CD4-positive, CD25-positive, alpha-beta regulatory T cell (primary cell): ENCODE measurements around the gene DYNC1I1. TPM values are rescaled to one million over a fixed set of nuclear protein-coding genes. Genes with fewer than 3 reads are reported as not detected.

Experiments
- ATAC-seq, 2 donors: fragments of 150-1000 bp; cut with Tn5 transposase; one replicate each; pipeline ENCODE4 v1.10.0; 2021; ENCODE audit warnings: low read depth in 2 of 2, moderate number of reproducible peaks in 2 of 2, moderate library complexity in 1 of 2
- DNase-seq, 3 donors: peaks; one replicate each; pipeline versions ENCODE4 v3.0.0 to v3.0.0-alpha.2; 2012 to 2022; ENCODE audit warnings: mixed read lengths in 1 of 3
- H3K27ac ChIP-seq: one replicate; pipeline ENCODE4 v1.7.0; 2013; ENCODE audit warnings: mild to moderate bottlenecking, low read length; ENCODE audit not compliant: insufficient read depth, poor library complexity, severe bottlenecking
- H3K27me3 ChIP-seq: one replicate; pipeline ENCODE4 v1.7.0; 2013; ENCODE audit warnings: low read length; ENCODE audit not compliant: control insufficient read depth, insufficient read depth
- H3K36me3 ChIP-seq: one replicate; pipeline ENCODE4 v1.7.0; 2013; ENCODE audit warnings: mild to moderate bottlenecking, low read length, moderate library complexity; ENCODE audit not compliant: control insufficient read depth, insufficient read depth
- H3K4me1 ChIP-seq: 2 replicates; pipeline ENCODE4 v1.7.0; 2013; ENCODE audit warnings: mild to moderate bottlenecking, low read length; ENCODE audit not compliant: insufficient read depth, control insufficient read depth, poor library complexity, severe bottlenecking
- H3K4me3 ChIP-seq: one replicate; pipeline ENCODE4 v1.7.0; 2013; ENCODE audit warnings: low read depth, mild to moderate bottlenecking, low read length, moderate library complexity
- H3K9me3 ChIP-seq, 2 experiments: 1 replicate in 1 of 2; 2 replicates in 1 of 2; pipeline ENCODE4 v1.7.0; 2013; ENCODE audit warnings: low read length in 2 of 2, mild to moderate bottlenecking in 1 of 2, moderate library complexity in 1 of 2; ENCODE audit not compliant: control insufficient read depth in 2 of 2
- H3K27ac Mint-ChIP-seq, 3 donors: one replicate each; pipeline ENCODE4 v1.8.0; 2020 to 2022; ENCODE audit warnings: mild to moderate bottlenecking in 3 of 3, mixed read lengths in 3 of 3, moderate library complexity in 2 of 3
- H3K27me3 Mint-ChIP-seq: one replicate; pipeline ENCODE4 v1.8.0; 2022; ENCODE audit warnings: mild to moderate bottlenecking, mixed read lengths
- H3K36me3 Mint-ChIP-seq: one replicate; pipeline ENCODE4 v1.8.0; 2020; ENCODE audit warnings: mixed read lengths
- H3K4me1 Mint-ChIP-seq, 4 donors: one replicate each; pipeline ENCODE4 v1.8.0; 2020 to 2022; ENCODE audit warnings: mixed read lengths in 4 of 4, mild to moderate bottlenecking in 1 of 4
- H3K4me3 Mint-ChIP-seq, 4 donors: one replicate each; pipeline ENCODE4 v1.8.0; 2020 to 2022; ENCODE audit warnings: mild to moderate bottlenecking in 4 of 4, mixed read lengths in 4 of 4, moderate library complexity in 3 of 4
- H3K9me3 Mint-ChIP-seq, 7 donors: one replicate each; pipeline ENCODE4 v1.8.0; 2020 to 2022; ENCODE audit warnings: mixed read lengths in 7 of 7, mild to moderate bottlenecking in 3 of 7, moderate library complexity in 2 of 7
- polyA plus RNA-seq, 4 donors: library from polyadenylated mRNA; unstranded; fragments of 300-500 nt; fragmentation: Illumina TruSeq; gene quantifications; one replicate each; pipeline ENCODE4 v1.2.3, GENCODE V29; 2021
- total RNA-seq: library from RNA; stranded (reverse); gene quantifications from one replicate; pipeline ENCODE4 v1.2.3, GENCODE V29; 2022

DYNC1I1 gene
- total and polyA plus RNA-seq, 5 donors from 2014 or later = not detected

DNA sequence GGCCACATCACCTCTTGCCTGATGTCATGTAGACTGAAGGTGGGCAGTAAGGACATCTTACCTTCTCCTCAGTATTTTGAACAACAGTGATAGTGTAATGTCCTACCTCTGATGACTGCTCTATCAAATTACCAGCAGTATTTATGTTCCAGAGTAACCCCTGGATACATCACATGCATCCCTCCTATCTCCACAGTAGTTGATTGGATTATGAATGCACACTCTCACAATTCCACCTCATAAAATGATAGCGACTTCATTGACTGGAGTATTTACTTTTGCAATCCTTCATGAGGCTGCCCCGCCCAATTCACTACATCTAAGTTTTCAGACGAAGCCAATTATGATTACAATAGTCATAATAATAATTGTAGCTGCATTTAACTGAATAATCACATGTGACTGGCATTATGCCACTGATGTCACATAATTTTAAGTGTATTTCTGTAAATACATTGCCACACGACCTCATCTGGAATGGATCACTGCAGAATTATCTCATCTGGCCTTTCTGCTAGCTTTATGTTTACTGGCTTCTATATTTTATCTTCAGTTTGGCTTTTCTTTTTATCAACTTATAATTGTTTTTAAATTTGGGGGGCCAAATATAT, 280.6 kb downstream of the DYNC1I1 start:
- no peak for DNase-seq
- no peaks in the 10 kb centered on the region for H3K36me3 Mint-ChIP-seq
- no peak overlapping the region for H3K27ac Mint-ChIP-seq
- Histone ChIP-seq H3K4me3 (no peak overlapping the region), H3K36me3 (no peaks in the 10 kb centered on the region), H3K9me3 (no peaks in the 10 kb centered on the region), H3K4me1 (no peaks in the 10 kb centered on the region), H3K27ac (no peak overlapping the region), H3K27me3 (peaks cover 2% of the 10 kb centered on the region)
- H3K4me1 Mint-ChIP-seq = no peaks in the 10 kb centered on the region
- peaks cover 0 to 3% (median 0%) of the 10 kb centered on the region in 7 donors for H3K9me3 Mint-ChIP-seq
- peaks cover 9% of the 10 kb centered on the region for H3K27me3 Mint-ChIP-seq
- H3K4me3 Mint-ChIP-seq = no peak overlapping the region
- no peak for ATAC-seq

DNA sequence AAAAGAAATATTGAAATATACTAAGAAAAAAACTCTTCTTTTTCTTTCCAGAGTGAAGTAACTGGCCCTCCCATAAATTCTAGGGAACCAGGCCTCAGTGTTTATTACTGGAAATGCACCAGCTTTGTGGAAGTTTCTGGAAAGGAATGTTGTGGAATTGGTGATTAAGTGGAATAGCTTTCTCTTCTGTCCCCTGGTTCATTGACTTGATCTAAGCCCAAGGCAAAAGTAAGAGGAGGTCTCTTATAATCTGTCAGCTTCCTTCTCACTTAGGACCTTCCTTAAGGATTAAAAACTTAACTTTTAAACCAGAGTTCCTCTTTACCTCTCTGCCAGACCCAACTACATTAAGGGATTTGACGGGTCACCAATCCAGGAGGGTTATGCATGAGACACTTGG, 283.4 kb downstream of the DYNC1I1 start:
- no peaks in the 10 kb centered on the region for H3K4me1 ChIP-seq
- ATAC-seq = no peak
- H3K4me1 Mint-ChIP-seq = no peaks in the 10 kb centered on the region
- H3K36me3 Mint-ChIP-seq = no peaks in the 10 kb centered on the region
- H3K9me3 ChIP-seq = no peaks in the 10 kb centered on the region
- H3K4me3 ChIP-seq = no peak overlapping the region
- H3K36me3 ChIP-seq = no peaks in the 10 kb centered on the region
- H3K27ac ChIP-seq = no peak overlapping the region
- peaks cover 9% of the 10 kb centered on the region for H3K27me3 Mint-ChIP-seq
- H3K9me3 Mint-ChIP-seq = peaks cover 0 to 2% (median 0%) of the 10 kb centered on the region in 7 donors
- H3K27ac Mint-ChIP-seq = no peak overlapping the region
- peaks cover 2% of the 10 kb centered on the region for H3K27me3 ChIP-seq
- DNase-seq = no peak
- no peak overlapping the region for H3K4me3 Mint-ChIP-seq

DNA sequence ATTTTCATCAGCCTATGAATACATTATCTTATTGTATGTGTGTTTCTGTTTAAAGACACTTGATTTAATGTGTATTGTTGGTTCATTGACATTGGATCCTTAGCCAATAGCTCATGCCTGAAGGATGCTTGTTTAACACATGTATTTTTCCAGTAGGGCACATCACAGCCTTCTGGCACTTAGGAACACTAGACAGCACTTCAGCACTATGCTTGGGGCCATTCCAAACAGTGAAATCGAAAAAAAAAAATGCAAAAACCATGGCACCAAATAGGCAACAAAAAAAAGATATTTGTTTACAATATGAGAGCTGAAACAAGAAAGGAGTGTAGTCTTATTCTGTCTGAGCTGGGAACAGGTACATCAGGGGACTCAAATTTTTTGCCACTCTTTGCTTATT, 286.7 kb downstream of the DYNC1I1 start:
- no peaks in the 10 kb centered on the region for H3K4me1 Mint-ChIP-seq

DNA sequence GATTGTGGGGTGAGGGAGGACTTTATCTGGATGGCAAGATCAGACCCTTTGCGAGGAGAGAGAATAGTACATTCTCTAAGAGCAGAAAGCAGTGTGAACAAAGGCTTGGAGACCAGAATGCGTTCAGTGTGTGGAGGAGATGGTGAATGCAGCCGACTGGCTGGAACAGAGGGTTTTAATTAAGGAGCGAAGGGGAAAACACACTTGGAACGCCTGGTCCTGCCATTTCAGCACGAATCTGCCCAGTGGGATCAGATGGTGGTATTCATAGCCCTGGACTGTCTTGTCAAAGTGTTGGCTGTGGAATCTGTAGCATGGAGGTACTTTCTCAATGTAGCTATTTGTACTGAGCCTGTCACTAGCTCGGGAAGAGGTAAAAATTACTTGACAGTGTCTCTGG, 288.7 kb downstream of the DYNC1I1 start:
- DNase-seq (no peak), ATAC-seq (no peak)
- no peaks in the 10 kb centered on the region for H3K4me1 Mint-ChIP-seq
- peaks cover 0 to 1% (median 0%) of the 10 kb centered on the region in 7 donors for H3K9me3 Mint-ChIP-seq
- no peak overlapping the region for H3K27ac ChIP-seq
- no peak overlapping the region for H3K4me3 ChIP-seq
- no peaks in the 10 kb centered on the region for H3K36me3 Mint-ChIP-seq
- H3K27me3 ChIP-seq = peaks cover 2% of the 10 kb centered on the region
- no peak overlapping the region for H3K27ac Mint-ChIP-seq
- H3K9me3 ChIP-seq = no peaks in the 10 kb centered on the region
- no peaks in the 10 kb centered on the region for H3K36me3 ChIP-seq
- H3K27me3 Mint-ChIP-seq = no peaks in the 10 kb centered on the region
- no peaks in the 10 kb centered on the region for H3K4me1 ChIP-seq
- H3K4me3 Mint-ChIP-seq = no peak overlapping the region

More for the DNA sequence above, 286.7 kb downstream of the DYNC1I1 start:
- H3K27me3 Mint-ChIP-seq = peaks cover 9% of the 10 kb centered on the region
- Histone ChIP-seq H3K4me1 (no peaks in the 10 kb centered on the region), H3K4me3 (no peak overlapping the region), H3K27ac (no peak overlapping the region), H3K27me3 (peaks cover 2% of the 10 kb centered on the region), H3K9me3 (no peaks in the 10 kb centered on the region), H3K36me3 (no peaks in the 10 kb centered on the region)
- ATAC-seq (no peak), DNase-seq (no peak)
- no peaks in the 10 kb centered on the region for H3K36me3 Mint-ChIP-seq
- no peak overlapping the region for H3K27ac Mint-ChIP-seq
- peaks cover 0 to 2% (median 0%) of the 10 kb centered on the region in 7 donors for H3K9me3 Mint-ChIP-seq
- H3K4me3 Mint-ChIP-seq = no peak overlapping the region

DNA sequence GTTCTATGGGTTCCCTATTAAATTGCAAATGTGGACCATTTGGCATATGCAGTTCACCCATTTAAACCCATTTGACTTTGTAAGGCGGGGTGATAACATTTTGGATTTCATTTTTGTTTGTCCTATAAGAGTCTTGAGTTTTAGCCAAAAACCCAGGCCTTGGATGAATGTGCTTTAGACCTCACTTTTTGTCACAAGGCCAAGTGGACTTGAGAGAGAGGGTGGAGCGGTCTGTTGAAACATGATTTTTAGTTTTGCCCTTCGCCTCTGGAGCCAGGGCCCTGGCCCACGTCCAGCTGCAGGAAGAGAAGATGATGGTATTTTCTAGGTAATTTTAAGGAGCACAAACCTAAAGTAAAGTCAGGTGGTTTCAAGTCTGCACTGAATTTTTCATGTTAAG, 289.5 kb downstream of the DYNC1I1 start:
- H3K4me1 ChIP-seq = no peaks in the 10 kb centered on the region
- no peak overlapping the region for H3K4me3 Mint-ChIP-seq
- DNase-seq = no peak
- ATAC-seq = no peak
- H3K4me1 Mint-ChIP-seq = no peaks in the 10 kb centered on the region
- peaks cover 2% of the 10 kb centered on the region for H3K27me3 ChIP-seq
- no peak overlapping the region for H3K4me3 ChIP-seq
- H3K27ac ChIP-seq = no peak overlapping the region
- no peaks in the 10 kb centered on the region for H3K36me3 Mint-ChIP-seq
- H3K27me3 Mint-ChIP-seq = peaks cover 3% of the 10 kb centered on the region
- H3K27ac Mint-ChIP-seq = peak overlapping the region in 1 of 3 donors; percentile 75
- H3K9me3 Mint-ChIP-seq = peaks cover 0 to 1% (median 0%) of the 10 kb centered on the region in 7 donors
- no peaks in the 10 kb centered on the region for H3K36me3 ChIP-seq
- no peaks in the 10 kb centered on the region for H3K9me3 ChIP-seq

DNA sequence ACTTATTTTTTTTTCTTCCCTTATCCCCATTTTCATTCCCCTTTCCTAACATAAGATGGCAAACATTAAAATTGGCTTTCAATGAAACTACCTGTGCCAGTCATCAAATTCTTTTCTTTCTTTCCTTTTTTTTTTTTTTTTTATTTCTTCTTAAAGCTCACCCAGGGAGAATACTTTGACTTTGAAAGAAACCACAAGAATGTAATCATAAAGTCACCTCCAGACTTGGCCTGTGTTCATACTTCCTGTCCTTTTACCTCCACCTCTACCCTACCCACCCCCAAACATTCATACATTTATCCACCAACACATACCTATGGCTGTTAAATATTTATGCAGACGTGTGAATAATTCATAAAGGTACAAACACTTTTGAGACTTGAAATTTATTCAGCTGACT, 295.0 kb downstream of the DYNC1I1 start:
- H3K9me3 ChIP-seq = no peaks in the 10 kb centered on the region
- no peaks in the 10 kb centered on the region for H3K4me1 Mint-ChIP-seq
- no peak for ATAC-seq

DNA sequence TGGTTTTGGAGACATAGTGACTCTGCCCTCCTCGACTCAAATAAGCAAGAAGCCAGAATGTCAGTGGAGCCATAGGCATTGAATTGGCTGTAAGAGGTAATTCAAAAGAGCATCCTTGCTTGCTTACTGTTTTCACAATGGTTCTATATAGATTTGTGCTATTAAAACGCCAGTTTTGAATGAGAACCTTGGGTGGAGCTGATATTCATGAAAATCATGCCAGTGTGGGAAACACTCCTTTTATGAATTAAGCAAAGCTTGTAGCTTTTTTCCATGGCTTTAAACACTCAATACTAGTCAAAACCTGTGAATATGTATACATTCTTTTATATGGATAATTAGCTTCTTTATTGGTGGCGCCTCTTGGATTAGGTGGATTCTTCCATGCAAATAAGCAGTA, 297.0 kb downstream of the DYNC1I1 start:
- Mint-ChIP-seq H3K4me3 (no peak overlapping the region), H3K4me1 (no peaks in the 10 kb centered on the region), H3K27ac (no peak overlapping the region), H3K36me3 (no peaks in the 10 kb centered on the region), H3K27me3 (peaks cover 36% of the 10 kb centered on the region), H3K9me3 (peaks cover 0 to 1% (median 0%) of the 10 kb centered on the region in 7 donors)
- Histone ChIP-seq H3K4me1 (no peaks in the 10 kb centered on the region), H3K36me3 (no peaks in the 10 kb centered on the region), H3K9me3 (no peaks in the 10 kb centered on the region), H3K27me3 (peaks cover 4% of the 10 kb centered on the region), H3K27ac (no peak overlapping the region), H3K4me3 (no peak overlapping the region)
- no peak for ATAC-seq
- DNase-seq = no peak

More for the DNA sequence above, 295.0 kb downstream of the DYNC1I1 start:
- Histone ChIP-seq H3K4me3 (no peak overlapping the region), H3K36me3 (no peaks in the 10 kb centered on the region), H3K27ac (no peak overlapping the region), H3K4me1 (no peaks in the 10 kb centered on the region), H3K27me3 (peaks cover 6% of the 10 kb centered on the region)
- Mint-ChIP-seq H3K9me3 (peaks cover 0 to 1% (median 0%) of the 10 kb centered on the region in 7 donors), H3K27ac (no peak overlapping the region), H3K27me3 (peaks cover 19% of the 10 kb centered on the region), H3K4me3 (no peak overlapping the region), H3K36me3 (no peaks in the 10 kb centered on the region)
- DNase-seq = no peak

DNA sequence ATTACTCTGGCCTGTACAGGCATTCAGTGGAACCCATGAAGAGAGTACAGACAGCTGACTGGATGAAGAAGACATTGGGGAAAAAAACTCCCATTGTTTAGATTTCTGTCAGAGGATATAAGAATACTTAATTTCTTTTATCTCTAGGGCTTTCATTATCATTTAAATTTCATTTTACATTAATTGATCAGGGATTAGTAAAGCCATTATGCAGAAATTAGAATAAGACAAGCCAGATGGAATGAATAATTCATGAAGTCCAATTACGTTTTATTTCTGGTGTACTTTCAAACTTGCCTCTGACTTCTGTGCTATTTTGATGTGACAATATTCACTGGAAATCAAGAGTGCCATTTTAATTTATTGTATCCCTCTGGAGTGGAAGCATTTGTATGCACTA, 302.5 kb downstream of the DYNC1I1 start:
- H3K4me3 Mint-ChIP-seq = peak overlapping the region in 1 of 4 donors; percentile 81

More for the DNA sequence above, 302.5 kb downstream of the DYNC1I1 start:
- peaks cover 17% of the 10 kb centered on the region for H3K27me3 ChIP-seq
- H3K36me3 ChIP-seq = no peaks in the 10 kb centered on the region
- peaks cover 58% of the 10 kb centered on the region for H3K27me3 Mint-ChIP-seq
- H3K27ac ChIP-seq = no peak overlapping the region
- H3K36me3 Mint-ChIP-seq = no peaks in the 10 kb centered on the region
- DNase-seq = no peak
- ATAC-seq = no peak
- peaks cover 11% of the 10 kb centered on the region for H3K4me1 ChIP-seq
- no peak overlapping the region for H3K4me3 ChIP-seq
- H3K27ac Mint-ChIP-seq = no peak overlapping the region
- H3K4me1 Mint-ChIP-seq = peaks cover 0 to 13% (median 7%) of the 10 kb centered on the region in 4 donors
- no peaks in the 10 kb centered on the region for H3K9me3 ChIP-seq
- peaks cover 0 to 1% (median 0%) of the 10 kb centered on the region in 7 donors for H3K9me3 Mint-ChIP-seq
